ENCODE data around the gene FRMD4B.

Gene FRMD4B

GRCh38 chr3:69189487-69189886, 196.4 kb downstream of the FRMD4B start:
- DNase-seq (no peak), ATAC-seq (ENCODE audit: insufficient read depth, low read depth) (no peak)
- H4K20me1 ChIP-seq (ENCODE audit: insufficient read depth, low read length), result no peaks in the 10 kb centered on the region
- H3K9me3 ChIP-seq (ENCODE audit: insufficient read depth, low read length, severe bottlenecking), result no peaks in the 10 kb centered on the region
- no peaks in the 10 kb centered on the region for H3K27me3 ChIP-seq (ENCODE audit: insufficient read depth, low read length, poor library complexity)
- no peak overlapping the region for H3K4me2 ChIP-seq (ENCODE audit: insufficient read depth, low read length)
- no peak overlapping the region for H3K9ac ChIP-seq (ENCODE audit: low read depth, low read length)
- H3K4me3 ChIP-seq (ENCODE audit: low read depth in 1 of 2, low read length in 2 of 2), result no peak overlapping the region
- no peak overlapping the region for H2AFZ ChIP-seq (ENCODE audit: low read depth, low read length)
- peaks cover 79% of the 10 kb centered on the region for H3K36me3 ChIP-seq (ENCODE audit: insufficient read depth, low read length)
- TF ChIP-seq CTCF (IDR thresholded peaks at IDR 0.05; ENCODE audit: borderline replicate concordance, extremely low read depth, low read length, poor library complexity, severe bottlenecking), result no peak
- TF ChIP-seq EZH2 (IDR thresholded peaks at IDR 0.05; ENCODE audit: borderline replicate concordance, low read depth, low read length, severe bottlenecking), result no peak
- H3K79me2 ChIP-seq (ENCODE audit: insufficient read depth, low read length), result no peaks in the 10 kb centered on the region
- H3K4me1 ChIP-seq (ENCODE audit: insufficient read depth, low read length), result no peaks in the 10 kb centered on the region
- no peak overlapping the region for H3K27ac ChIP-seq (ENCODE audit: low read length)

GRCh38 chr3:69186575-69187093, 199.3 kb downstream of the FRMD4B start:
- Histone ChIP-seq H3K9ac (ENCODE audit: low read depth, low read length) (no peak overlapping the region), H3K4me3 (ENCODE audit: low read depth in 1 of 2, low read length in 2 of 2) (no peak overlapping the region), H3K9me3 (ENCODE audit: insufficient read depth, low read length, severe bottlenecking) (no peaks in the 10 kb centered on the region), H2AFZ (ENCODE audit: low read depth, low read length) (no peak overlapping the region), H3K4me2 (ENCODE audit: insufficient read depth, low read length) (no peak overlapping the region), H3K36me3 (ENCODE audit: insufficient read depth, low read length) (peaks cover 72% of the 10 kb centered on the region), H3K4me1 (ENCODE audit: insufficient read depth, low read length) (no peaks in the 10 kb centered on the region), H3K79me2 (ENCODE audit: insufficient read depth, low read length) (no peaks in the 10 kb centered on the region), H3K27me3 (ENCODE audit: insufficient read depth, low read length, poor library complexity) (no peaks in the 10 kb centered on the region), H3K27ac (ENCODE audit: low read length) (no peak overlapping the region), H4K20me1 (ENCODE audit: insufficient read depth, low read length) (no peaks in the 10 kb centered on the region)
- DNase-seq (no peak), ATAC-seq (ENCODE audit: insufficient read depth, low read depth) (no peak)
- TF ChIP-seq EZH2 (IDR thresholded peaks at IDR 0.05; ENCODE audit: borderline replicate concordance, low read depth, low read length, severe bottlenecking) (no peak), CTCF (IDR thresholded peaks at IDR 0.05; ENCODE audit: borderline replicate concordance, extremely low read depth, low read length, poor library complexity, severe bottlenecking) (no peak)

GRCh38 chr3:69182588-69183316, 203.1 kb downstream of the FRMD4B start:
- no peaks in the 10 kb centered on the region for H3K27me3 ChIP-seq (ENCODE audit: insufficient read depth, low read length, poor library complexity)
- H3K9ac ChIP-seq (ENCODE audit: low read depth, low read length), result no peak overlapping the region
- H3K27ac ChIP-seq (ENCODE audit: low read length), result no peak overlapping the region
- H2AFZ ChIP-seq (ENCODE audit: low read depth, low read length), result no peak overlapping the region
- H3K4me2 ChIP-seq (ENCODE audit: insufficient read depth, low read length), result no peak overlapping the region
- TF ChIP-seq EZH2 (IDR thresholded peaks at IDR 0.05; ENCODE audit: borderline replicate concordance, low read depth, low read length, severe bottlenecking) (no peak), CTCF (IDR thresholded peaks at IDR 0.05; ENCODE audit: borderline replicate concordance, extremely low read depth, low read length, poor library complexity, severe bottlenecking) (no peak)
- H3K9me3 ChIP-seq (ENCODE audit: insufficient read depth, low read length, severe bottlenecking), result no peaks in the 10 kb centered on the region
- peaks cover 88% of the 10 kb centered on the region for H3K36me3 ChIP-seq (ENCODE audit: insufficient read depth, low read length)
- DNase-seq (no peak), ATAC-seq (ENCODE audit: insufficient read depth, low read depth) (no peak)
- no peaks in the 10 kb centered on the region for H3K4me1 ChIP-seq (ENCODE audit: insufficient read depth, low read length)
- no peaks in the 10 kb centered on the region for H4K20me1 ChIP-seq (ENCODE audit: insufficient read depth, low read length)
- no peak overlapping the region for H3K4me3 ChIP-seq (ENCODE audit: low read depth in 1 of 2, low read length in 2 of 2)
- no peaks in the 10 kb centered on the region for H3K79me2 ChIP-seq (ENCODE audit: insufficient read depth, low read length)

All from DND-41 (cell line).